Right lobe of liver (tissue), 4 donors: ENCODE data around the gene ITLN1.
"Not testable (repeated sequence)": the region's sequence is repeated elsewhere in the genome, so short reads cannot be mapped to it uniquely, and the experiment has no call there.

ENCODE experiments used
- CTCF ChIP-seq, 4 donors: fragments of 200-600 bp in 3 of 4; fragments of 450-650 bp in 1 of 4; IDR thresholded peaks; one replicate each; pipeline versions ENCODE4 v1.5.1 to v1.8.0; 2016 to 2022; ENCODE audit warnings: antibody characterized with exemption in 4 of 4, mild to moderate bottlenecking in 2 of 4
- POLR2A ChIP-seq: fragments of 450-650 bp; IDR thresholded peaks from one replicate; pipeline ENCODE4 v1.6.1; 2017; ENCODE audit warnings: antibody characterized with exemption, mild to moderate bottlenecking
- donor health status: DM: no; HTN: no; CAD: no.
- donor health status: DM: no; HTN: no; CAD: no.
- donor health status: DM: no; HTN: yes; CAD: no.

- not testable (repeated sequence) for TF ChIP-seq CTCF (IDR thresholded peaks at IDR 0.05); POLR2A
Observed at GRCh38 chr1:160902251-160902650, 17.3 kb upstream of the ITLN1 start.
